Epithelial cell of proximal tubule (primary cell): ENCODE data around the gene VPS41. TPM values are rescaled to one million over a fixed set of nuclear protein-coding genes. Genes with fewer than 3 reads are reported as not detected.

ENCODE experiments used
- DNase-seq: peaks from one replicate; pipeline ENCODE4 v3.0.0-alpha.2; 2011; ENCODE audit warnings: low read depth
- H3K4me3 ChIP-seq: 2 replicates; pipeline ENCODE4 v1.5.1; 2011; ENCODE audit warnings: low read depth, mild to moderate bottlenecking, low read length
- CTCF ChIP-seq: conservative IDR thresholded peaks from 2 replicates; pipeline ENCODE4 v1.5.1; 2012; ENCODE audit warnings: low read depth, mild to moderate bottlenecking, low read length
- total RNA-seq: library from RNA; depleted of rRNA; stranded (reverse); fragments of >200 nt; gene quantifications from 2 replicates; pipeline ENCODE4 v1.2.3, GENCODE V29; 2015

The VPS41 gene
- total RNA-seq, 1 donor from 2014 or later: 22.7 TPM

GRCh38 chr7:38748056-38748610, 160.9 kb downstream of the VPS41 start:
- DNase-seq: no peak
- TF ChIP-seq CTCF: peak; percentile 56
- H3K4me3 ChIP-seq: no peak overlapping the region

GRCh38 chr7:38746438-38746837, 162.6 kb downstream of the VPS41 start:
- no peak for TF ChIP-seq CTCF
- DNase-seq: no peak
- no peak overlapping the region for H3K4me3 ChIP-seq

DNA sequence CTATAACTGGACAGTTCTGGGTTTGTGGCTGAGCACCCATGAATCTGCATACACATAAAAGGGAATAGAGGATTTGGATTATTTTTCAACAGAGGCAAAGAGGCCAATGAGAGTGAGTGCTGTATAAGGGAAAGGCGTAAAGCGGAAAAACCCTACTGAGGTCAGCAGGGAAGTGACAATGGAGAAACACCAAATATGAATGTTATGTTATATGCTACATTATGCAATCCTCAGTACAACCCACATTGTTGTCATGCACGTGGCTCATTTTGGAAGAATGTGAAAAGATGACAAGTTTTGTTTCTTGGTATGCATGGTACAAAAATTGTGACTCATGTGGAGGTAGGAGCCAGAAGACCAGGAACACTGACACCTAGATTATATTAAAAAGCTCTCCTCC, 164.2 kb downstream of the VPS41 start:
- DNase-seq: no peak
- H3K4me3 ChIP-seq: no peak overlapping the region
- TF ChIP-seq CTCF: no peak

GRCh38 chr7:38743899-38744298, 165.1 kb downstream of the VPS41 start:
- no peak overlapping the region for H3K4me3 ChIP-seq
- DNase-seq: no peak
- no peak for TF ChIP-seq CTCF

DNA sequence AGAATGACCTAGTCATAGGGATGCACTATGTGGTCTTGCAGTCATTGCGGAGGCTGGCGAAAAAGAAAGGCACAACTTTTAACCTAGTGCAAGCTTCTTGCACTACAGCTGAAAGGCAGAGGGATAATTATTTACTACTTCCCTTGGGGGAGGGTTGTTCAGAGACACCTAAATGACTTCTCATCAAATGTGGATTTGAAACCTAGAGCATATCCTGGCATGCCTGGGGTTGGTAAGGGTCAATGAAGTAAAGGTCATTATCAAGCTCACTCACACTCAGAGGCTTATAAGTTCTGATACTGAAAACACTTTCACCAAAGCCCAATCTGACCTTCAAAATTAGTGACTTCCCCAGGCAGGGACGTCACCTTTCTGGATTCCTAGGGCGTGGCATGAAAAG, 168.9 kb downstream of the VPS41 start:
- no peak for DNase-seq
- no peak overlapping the region for H3K4me3 ChIP-seq
- no peak for TF ChIP-seq CTCF

- TF ChIP-seq CTCF: no peak
- DNase-seq: no peak
- no peak overlapping the region for H3K4me3 ChIP-seq
These were observed 172.9 kb downstream of the VPS41 start for GRCh38 chr7:38736138-38736537.

GRCh38 chr7:38731215-38731614, 177.8 kb downstream of the VPS41 start:
- no peak for DNase-seq
- TF ChIP-seq CTCF: no peak
- no peak overlapping the region for H3K4me3 ChIP-seq
